Progenitor cell of endocrine pancreas (in vitro differentiated cells): ENCODE measurements around the gene LRRC3. TPM values are rescaled to one million over a fixed set of nuclear protein-coding genes. Genes with fewer than 3 reads are reported as not detected.

ENCODE experiments used
- DNase-seq: peaks from one replicate; pipeline ENCODE4 v3.0.0; 2021; ENCODE audit warnings: low spot score; ENCODE audit not compliant: unreplicated experiment
- H3K27ac Mint-ChIP-seq: 2 replicates; pipeline ENCODE4 v1.8.0; 2021; ENCODE audit warnings: mild to moderate bottlenecking, moderate library complexity, mixed read lengths
- H3K27me3 Mint-ChIP-seq: 2 replicates; pipeline ENCODE4 v1.8.0; 2021; ENCODE audit warnings: mixed read lengths
- H3K36me3 Mint-ChIP-seq: 2 replicates; pipeline ENCODE4 v1.8.0; 2022; ENCODE audit warnings: mixed read lengths; ENCODE audit not compliant: insufficient read depth
- H3K4me1 Mint-ChIP-seq: 2 replicates; pipeline ENCODE4 v1.8.0; 2021; ENCODE audit warnings: low read depth, mixed read lengths
- H3K4me3 Mint-ChIP-seq: 2 replicates; pipeline ENCODE4 v1.8.0; 2021; ENCODE audit warnings: low read depth, mild to moderate bottlenecking, moderate library complexity, mixed read lengths
- H3K9me3 Mint-ChIP-seq: 2 replicates; pipeline ENCODE4 v1.8.0; 2021; ENCODE audit warnings: low read depth, mixed read lengths
- total RNA-seq: library from RNA; stranded (reverse); gene quantifications from 2 replicates; pipeline ENCODE4 v1.2.1, GENCODE V29; 2021
- TF ChIP-seq, protein P1 (sequence below): fragments of 200-600 bp; sonication (generic); IDR thresholded peaks from one replicate; pipeline ENCODE4 v1.5.0; 2021; ENCODE audit warnings: antibody characterized with exemption, mild to moderate bottlenecking; ENCODE audit not compliant: unreplicated experiment

The LRRC3 gene
- total RNA-seq, 1 donor from 2014 or later, result 5.1 TPM

DNA sequence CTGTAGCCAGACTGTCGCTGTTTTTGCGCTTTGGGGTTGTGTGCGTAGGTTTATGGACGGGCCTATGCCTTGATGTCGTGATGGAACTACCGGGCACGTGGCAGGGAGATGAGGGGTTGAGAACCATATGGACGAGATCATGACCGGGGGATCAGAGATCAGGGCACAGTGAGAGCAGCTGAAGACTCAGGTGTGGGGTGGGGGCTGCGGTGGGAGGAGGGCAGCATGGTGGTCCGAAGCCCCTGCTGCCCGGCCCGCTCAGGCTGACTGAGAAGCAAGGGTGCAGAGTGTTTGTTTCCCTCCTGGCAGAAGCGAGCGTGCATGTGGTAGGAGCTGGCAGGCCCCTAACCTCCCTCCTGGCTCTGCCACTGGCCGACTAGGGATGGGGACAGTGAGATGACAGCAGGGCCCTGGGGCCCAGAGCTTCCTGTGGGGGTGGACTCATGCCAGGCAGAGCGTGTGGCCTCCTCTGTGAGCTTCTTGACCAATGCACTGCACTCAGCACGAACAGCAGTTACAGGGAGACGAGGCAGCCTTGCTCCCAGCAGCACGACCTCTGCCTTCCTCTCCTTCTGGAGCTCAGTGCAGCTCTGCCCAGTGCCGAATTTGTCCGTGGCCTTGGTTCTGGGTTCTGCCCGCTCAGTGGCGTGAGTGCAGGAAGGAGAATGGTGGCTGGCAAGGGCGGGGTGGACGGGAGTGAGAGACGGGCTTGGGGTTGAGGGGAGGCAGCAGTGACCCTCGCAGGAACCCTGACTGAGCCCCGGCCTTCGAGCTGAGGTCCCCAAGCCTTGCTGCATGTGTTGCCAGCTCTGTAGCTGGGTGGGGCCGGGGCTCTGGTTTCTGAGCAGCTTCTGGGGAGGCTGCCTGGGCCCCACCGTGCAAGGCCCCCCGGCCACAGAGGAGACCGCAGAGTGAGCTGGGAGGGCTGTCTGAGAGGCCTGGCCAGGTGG is 22.2 kb upstream of the LRRC3 start:
- H3K9me3 Mint-ChIP-seq, result peaks cover 10% of the 10 kb centered on the region
- TF ChIP-seq, protein P1, sequence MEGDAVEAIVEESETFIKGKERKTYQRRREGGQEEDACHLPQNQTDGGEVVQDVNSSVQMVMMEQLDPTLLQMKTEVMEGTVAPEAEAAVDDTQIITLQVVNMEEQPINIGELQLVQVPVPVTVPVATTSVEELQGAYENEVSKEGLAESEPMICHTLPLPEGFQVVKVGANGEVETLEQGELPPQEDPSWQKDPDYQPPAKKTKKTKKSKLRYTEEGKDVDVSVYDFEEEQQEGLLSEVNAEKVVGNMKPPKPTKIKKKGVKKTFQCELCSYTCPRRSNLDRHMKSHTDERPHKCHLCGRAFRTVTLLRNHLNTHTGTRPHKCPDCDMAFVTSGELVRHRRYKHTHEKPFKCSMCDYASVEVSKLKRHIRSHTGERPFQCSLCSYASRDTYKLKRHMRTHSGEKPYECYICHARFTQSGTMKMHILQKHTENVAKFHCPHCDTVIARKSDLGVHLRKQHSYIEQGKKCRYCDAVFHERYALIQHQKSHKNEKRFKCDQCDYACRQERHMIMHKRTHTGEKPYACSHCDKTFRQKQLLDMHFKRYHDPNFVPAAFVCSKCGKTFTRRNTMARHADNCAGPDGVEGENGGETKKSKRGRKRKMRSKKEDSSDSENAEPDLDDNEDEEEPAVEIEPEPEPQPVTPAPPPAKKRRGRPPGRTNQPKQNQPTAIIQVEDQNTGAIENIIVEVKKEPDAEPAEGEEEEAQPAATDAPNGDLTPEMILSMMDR, result no peak
- peaks cover 3% of the 10 kb centered on the region for H3K27me3 Mint-ChIP-seq
- no peaks in the 10 kb centered on the region for H3K36me3 Mint-ChIP-seq
- no peak overlapping the region for H3K27ac Mint-ChIP-seq
- DNase-seq, result no peak
- no peaks in the 10 kb centered on the region for H3K4me1 Mint-ChIP-seq
- H3K4me3 Mint-ChIP-seq, result no peak overlapping the region

DNA sequence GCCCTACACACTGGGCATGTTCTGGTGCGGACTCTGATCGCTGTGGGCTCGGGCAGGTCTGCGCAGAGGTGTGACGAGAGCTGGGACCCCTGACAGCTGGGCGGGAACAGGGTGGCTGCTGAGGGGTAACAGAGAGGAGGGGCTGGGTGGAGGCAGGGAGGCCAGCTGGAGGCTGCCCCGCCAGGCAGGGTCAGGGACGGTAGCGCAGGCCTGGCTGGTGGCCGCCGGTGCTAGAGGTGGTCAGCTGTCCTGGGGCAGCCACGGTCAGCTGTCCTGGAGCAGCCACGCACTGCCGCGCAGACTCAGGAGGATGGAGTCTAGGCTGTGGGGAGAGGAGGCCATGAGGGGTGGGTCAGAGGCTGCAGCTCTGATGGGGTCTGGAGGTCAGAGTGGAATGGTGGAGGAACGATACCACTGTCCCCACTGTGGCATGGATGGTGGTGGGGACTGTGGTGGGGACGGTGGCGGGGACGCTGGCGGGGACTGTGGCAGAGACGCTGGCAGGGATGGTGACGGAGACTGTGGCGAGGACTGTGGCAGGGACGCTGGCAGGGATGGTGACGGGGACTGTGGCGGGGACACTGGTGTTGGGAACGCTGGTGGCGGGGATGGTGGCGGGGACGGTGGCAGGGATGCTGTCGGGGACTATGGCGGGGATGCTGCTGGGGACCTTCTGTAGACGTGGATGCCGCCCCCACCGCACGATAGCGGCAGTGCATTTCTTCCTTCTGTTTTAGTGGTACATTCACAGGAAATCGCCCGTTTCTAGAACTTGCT is 21.3 kb upstream of the LRRC3 start:
- no peak for DNase-seq
- TF ChIP-seq, protein P1, result no peak
- H3K4me1 Mint-ChIP-seq, result no peaks in the 10 kb centered on the region
- no peaks in the 10 kb centered on the region for H3K36me3 Mint-ChIP-seq
- H3K27ac Mint-ChIP-seq, result no peak overlapping the region
- peaks cover 10% of the 10 kb centered on the region for H3K9me3 Mint-ChIP-seq
- no peak overlapping the region for H3K4me3 Mint-ChIP-seq
- H3K27me3 Mint-ChIP-seq, result peaks cover 3% of the 10 kb centered on the region

DNA sequence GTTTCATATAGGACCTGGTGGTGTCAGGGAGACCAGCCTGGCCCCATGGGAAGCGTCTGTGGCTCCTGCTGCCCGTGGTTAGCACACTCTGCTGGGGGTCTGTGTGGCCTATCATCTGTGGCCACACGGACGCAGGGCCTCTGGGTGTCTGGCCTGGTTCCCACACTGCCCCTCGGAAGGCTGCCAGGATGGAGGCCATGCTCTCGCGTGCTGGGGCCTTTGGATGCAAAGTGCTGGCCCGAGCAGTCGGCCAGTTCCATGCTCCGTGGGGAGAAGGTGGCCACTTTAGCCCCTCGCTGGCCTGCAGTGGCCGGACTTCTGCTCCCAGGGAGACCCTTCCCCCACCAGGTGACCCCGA is 20.8 kb upstream of the LRRC3 start:
- peak; percentile 1 for DNase-seq
- no peaks in the 10 kb centered on the region for H3K4me1 Mint-ChIP-seq
- no peaks in the 10 kb centered on the region for H3K36me3 Mint-ChIP-seq
- peaks cover 10% of the 10 kb centered on the region for H3K9me3 Mint-ChIP-seq
- TF ChIP-seq, protein P1, result no peak
- H3K4me3 Mint-ChIP-seq, result no peak overlapping the region
- H3K27me3 Mint-ChIP-seq, result peaks cover 3% of the 10 kb centered on the region
- H3K27ac Mint-ChIP-seq, result no peak overlapping the region

DNA sequence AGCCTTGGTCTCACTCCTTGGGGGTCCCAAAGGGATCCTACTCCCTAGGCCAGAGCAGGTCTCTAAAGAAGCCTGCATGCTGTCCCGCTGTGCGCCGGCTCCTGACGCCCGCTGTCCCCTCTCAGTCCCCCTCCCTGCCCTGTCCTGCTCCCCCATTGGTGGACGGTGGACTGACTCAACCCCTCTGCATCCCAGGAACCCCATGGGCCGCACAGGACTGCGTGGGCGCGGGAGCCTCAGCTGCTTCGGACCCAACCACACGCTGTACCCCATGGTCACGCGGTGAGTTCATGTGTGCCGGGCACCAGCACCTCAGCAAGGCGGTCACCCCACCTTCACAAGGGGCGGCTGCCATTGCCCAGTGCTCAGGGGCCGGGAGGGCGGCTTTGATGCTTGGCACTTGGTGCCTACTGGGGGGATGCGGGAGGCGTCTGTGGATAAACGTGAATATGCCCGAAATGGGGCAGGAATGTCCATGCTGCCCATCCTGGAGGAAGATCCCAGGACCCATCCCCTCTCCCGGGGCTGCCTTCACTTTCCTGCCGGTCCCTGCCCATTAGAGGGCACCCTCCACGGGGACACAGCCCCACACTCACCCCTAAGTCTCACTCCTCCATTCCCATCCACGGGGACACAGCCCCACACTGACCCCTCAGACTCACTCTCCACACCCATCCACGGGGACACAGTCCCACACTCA is 20.2 kb upstream of the LRRC3 start:
- peaks cover 3% of the 10 kb centered on the region for H3K27me3 Mint-ChIP-seq
- H3K4me3 Mint-ChIP-seq, result no peak overlapping the region
- no peaks in the 10 kb centered on the region for H3K4me1 Mint-ChIP-seq
- no peaks in the 10 kb centered on the region for H3K36me3 Mint-ChIP-seq
- H3K9me3 Mint-ChIP-seq, result peaks cover 5% of the 10 kb centered on the region
- TF ChIP-seq, protein P1, result no peak
- no peak overlapping the region for H3K27ac Mint-ChIP-seq
- peak; percentile 8 for DNase-seq

DNA sequence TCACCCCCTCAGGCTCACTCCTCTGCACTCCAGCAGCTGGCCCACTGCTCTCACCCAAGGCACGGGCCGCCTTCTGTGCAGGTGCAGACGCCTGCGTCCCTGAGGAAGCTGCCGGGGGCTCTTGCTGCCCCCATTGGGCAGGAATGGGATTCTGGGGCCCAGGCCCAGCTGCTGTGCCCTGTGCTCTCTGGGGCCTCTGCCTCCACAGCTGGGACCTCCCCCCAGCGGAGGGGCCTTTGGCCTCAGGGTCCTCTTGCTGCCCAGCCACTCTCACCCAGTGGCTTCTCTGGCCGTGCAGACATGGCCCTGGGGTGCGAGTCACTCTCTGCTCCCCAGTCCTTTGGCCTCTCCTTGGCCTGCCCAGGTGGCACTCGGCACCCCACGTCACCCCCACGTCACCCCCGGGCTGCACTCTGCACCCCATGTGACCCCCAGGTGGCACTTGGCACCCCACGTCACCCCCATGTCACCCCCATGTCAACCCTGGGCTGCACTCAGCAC is 19.1 kb upstream of the LRRC3 start:
- no peaks in the 10 kb centered on the region for H3K36me3 Mint-ChIP-seq
- no peak overlapping the region for H3K4me3 Mint-ChIP-seq
- H3K27ac Mint-ChIP-seq, result no peak overlapping the region
- TF ChIP-seq, protein P1, result no peak
- no peaks in the 10 kb centered on the region for H3K9me3 Mint-ChIP-seq
- peaks cover 3% of the 10 kb centered on the region for H3K27me3 Mint-ChIP-seq
- no peak for DNase-seq
- no peaks in the 10 kb centered on the region for H3K4me1 Mint-ChIP-seq
